Neural cell (in vitro differentiated cells): ENCODE measurements around the gene KIF19. TPM values are rescaled to one million over a fixed set of nuclear protein-coding genes. Genes with fewer than 3 reads are reported as not detected.

Source experiments
- H2AFZ ChIP-seq: fragments of 200-600, 300-800 bp; sonication (generic), shearing (Covaris generic); 2 replicates; pipeline ENCODE4 v1.6.0; 2014; ENCODE audit warnings: low read depth, mild to moderate bottlenecking, antibody characterized with exemption, low read length, moderate library complexity
- H3F3A ChIP-seq: fragments of 200-600 bp; shearing (Covaris generic); 2 replicates; pipeline ENCODE4 v1.6.1; 2016; ENCODE audit warnings: mild to moderate bottlenecking, moderate library complexity, mixed read lengths, antibody characterized with exemption, low read length; ENCODE audit not compliant: insufficient read depth, poor library complexity, severe bottlenecking
- H3K27ac ChIP-seq: fragments of 200-600, 300-800 bp; sonication (generic), shearing (Covaris generic); 2 replicates; pipeline ENCODE4 v1.5.1; 2014; ENCODE audit warnings: mild to moderate bottlenecking, low read length, moderate library complexity
- H3K27me3 ChIP-seq: fragments of 300-800, 200-600 bp; sonication (generic), shearing (Covaris generic); 2 replicates; pipeline ENCODE4 v1.6.0; 2014; ENCODE audit warnings: mild to moderate bottlenecking, low read depth, low read length, moderate library complexity; ENCODE audit not compliant: insufficient read depth
- H3K36me3 ChIP-seq: fragments of 300-800, 200-600 bp; sonication (generic), shearing (Covaris generic); 2 replicates; pipeline ENCODE4 v1.5.1; 2014; ENCODE audit warnings: mild to moderate bottlenecking, antibody characterized with exemption, low read length, moderate library complexity; ENCODE audit not compliant: insufficient read depth
- H3K4me2 ChIP-seq: fragments of 300-800, 200-600 bp; sonication (generic), shearing (Covaris generic); 2 replicates; pipeline ENCODE4 v1.6.0; 2014; ENCODE audit warnings: mild to moderate bottlenecking, low read length
- H3K4me3 ChIP-seq: fragments of 300-800, 200-600 bp; sonication (generic), shearing (Covaris generic); 2 replicates; pipeline ENCODE4 v1.5.1; 2014; ENCODE audit warnings: mild to moderate bottlenecking, low read length, moderate library complexity
- H3K79me2 ChIP-seq: fragments of 200-600 bp; shearing (Covaris generic); replicated peaks from 2 replicates; pipeline ENCODE4 v1.6.0; 2014; ENCODE audit warnings: mild to moderate bottlenecking, low read length, moderate library complexity; ENCODE audit not compliant: insufficient read depth
- H3K9ac ChIP-seq: fragments of 300-800, 200-600 bp; sonication (generic), shearing (Covaris generic); 2 replicates; pipeline ENCODE4 v1.6.1; 2016; ENCODE audit warnings: mild to moderate bottlenecking, low read length, mixed read lengths
- H3K9me2 ChIP-seq: fragments of 200-600 bp; shearing (Covaris generic); 2 replicates; pipeline ENCODE4 v1.6.1; 2016; ENCODE audit warnings: mild to moderate bottlenecking, low read length, mixed read lengths; ENCODE audit not compliant: insufficient read depth
- H3K9me3 ChIP-seq: fragments of 200-600, 300-800 bp; sonication (generic), shearing (Covaris generic); 2 replicates; pipeline ENCODE4 v1.6.1; 2016; ENCODE audit warnings: mild to moderate bottlenecking, mixed run types, low read length, moderate library complexity, mixed read lengths
- H4K20me1 ChIP-seq: fragments of 200-600 bp; shearing (Covaris generic); 2 replicates; pipeline ENCODE4 v1.6.1; 2016; ENCODE audit warnings: mild to moderate bottlenecking, mixed run types; ENCODE audit not compliant: insufficient read depth
- CTCF ChIP-seq: fragments of 450-650 bp; IDR thresholded peaks from 2 replicates; pipeline ENCODE4 v1.5.1; 2014; ENCODE audit warnings: antibody characterized with exemption, mild to moderate bottlenecking, moderate library complexity; ENCODE audit not compliant: poor library complexity, severe bottlenecking
- EP300 ChIP-seq: fragments of 450-650 bp; conservative IDR thresholded peaks from 2 replicates; pipeline ENCODE4 v1.6.1; 2014; ENCODE audit warnings: antibody characterized with exemption, mild to moderate bottlenecking, moderate library complexity; ENCODE audit not compliant: poor library complexity, severe bottlenecking
- EZH2 ChIP-seq: fragments of 200-600, 300-800 bp; shearing (Covaris generic), sonication (generic); IDR thresholded peaks from 2 replicates; pipeline ENCODE4 v1.6.1; 2014; ENCODE audit warnings: antibody characterized with exemption, low read length, borderline replicate concordance, mild to moderate bottlenecking; ENCODE audit not compliant: insufficient read depth, poor library complexity, severe bottlenecking
- MXI1 ChIP-seq: fragments of 450-650 bp; conservative IDR thresholded peaks from 2 replicates; pipeline ENCODE4 v1.6.1; 2014; ENCODE audit warnings: antibody characterized with exemption, mild to moderate bottlenecking; ENCODE audit not compliant: poor library complexity, severe bottlenecking
- POLR2AphosphoS5 ChIP-seq: IDR thresholded peaks from 2 replicates; pipeline ENCODE4 v1.6.1; 2012
- RAD21 ChIP-seq: fragments of 450-650 bp; conservative IDR thresholded peaks from 2 replicates; pipeline ENCODE4 v1.6.1; 2014; ENCODE audit warnings: antibody characterized with exemption, mild to moderate bottlenecking, moderate library complexity
- REST ChIP-seq: IDR thresholded peaks from 2 replicates; pipeline ENCODE4 v1.6.1; 2012; ENCODE audit warnings: borderline replicate concordance
- SMC3 ChIP-seq: fragments of 450-650 bp; conservative IDR thresholded peaks from 2 replicates; pipeline ENCODE4 v1.6.1; 2014; ENCODE audit warnings: antibody characterized with exemption, mild to moderate bottlenecking, moderate library complexity; ENCODE audit not compliant: poor library complexity
- TAF1 ChIP-seq: IDR thresholded peaks from 2 replicates; pipeline ENCODE4 v1.6.1; 2012; ENCODE audit warnings: low read depth
- polyA plus RNA-seq: library from polyadenylated mRNA; depleted of rRNA; stranded (reverse); fragments of >200 nt; gene quantifications from 2 replicates; pipeline ENCODE4 v1.2.3, GENCODE V29; 2014

The KIF19 gene
- polyA plus RNA-seq, 1 donor from 2014 or later = not detected

GRCh38 chr17:74355065-74355464 is 29.0 kb downstream of the KIF19 start:
- Histone ChIP-seq H3K4me2 (no peak overlapping the region), H3K27me3 (peaks cover 27% of the 10 kb centered on the region), H3K4me3 (no peak overlapping the region), H2AFZ (no peak overlapping the region), H3K36me3 (no peaks in the 10 kb centered on the region), H3K79me2 (no peaks in the 10 kb centered on the region), H3K27ac (no peak overlapping the region), H3K9me2 (no peaks in the 10 kb centered on the region), H4K20me1 (no peaks in the 10 kb centered on the region), H3K9me3 (no peaks in the 10 kb centered on the region), H3F3A (no peaks in the 10 kb centered on the region), H3K9ac (no peak overlapping the region)
- no peak for TF ChIP-seq SMC3
- TF ChIP-seq EP300 = no peak
- no peak for TF ChIP-seq POLR2AphosphoS5
- no peak for TF ChIP-seq CTCF
- TF ChIP-seq MXI1 = no peak
- TF ChIP-seq EZH2 = no peak
- no peak for TF ChIP-seq REST
- no peak for TF ChIP-seq RAD21
- TF ChIP-seq TAF1 = no peak

GRCh38 chr17:74356646-74357465 is 30.8 kb downstream of the KIF19 start:
- Histone ChIP-seq H3K4me3 (no peak overlapping the region), H3K9ac (no peak overlapping the region), H3K27me3 (peaks cover 16% of the 10 kb centered on the region), H2AFZ (no peak overlapping the region), H4K20me1 (no peaks in the 10 kb centered on the region), H3K9me3 (no peaks in the 10 kb centered on the region), H3K9me2 (no peaks in the 10 kb centered on the region), H3K4me2 (no peak overlapping the region), H3F3A (no peaks in the 10 kb centered on the region), H3K79me2 (no peaks in the 10 kb centered on the region), H3K36me3 (no peaks in the 10 kb centered on the region), H3K27ac (no peak overlapping the region)
- TF ChIP-seq EP300 (no peak), RAD21 (no peak), TAF1 (no peak), REST (no peak)
